ENCODE data around the gene ARL16.
"Not testable (repeated sequence)": the region's sequence is repeated elsewhere in the genome, so short reads cannot be mapped to it uniquely, and the experiment has no call there.

Gene ARL16

GRCh38 chr17:81680150-81680549, 3.4 kb downstream of the ARL16 start:
- Mint-ChIP-seq H3K36me3 (ENCODE audit: low read depth) (peaks cover 16% of the 10 kb centered on the region), H3K4me1 (peaks cover 29% of the 10 kb centered on the region), H3K27ac (no peak overlapping the region), H3K27me3 (ENCODE audit: low read depth, poor library complexity) (peaks cover 3% of the 10 kb centered on the region), H3K4me3 (peak overlapping the region; percentile 50), H3K9me3 (peaks cover 5% of the 10 kb centered on the region)
- no peak for DNase-seq
- TF ChIP-seq CTCF (IDR thresholded peaks at IDR 0.05) = no peak

- no peak for TF ChIP-seq CTCF (IDR thresholded peaks at IDR 0.05)
- Mint-ChIP-seq H3K36me3 (ENCODE audit: low read depth) (peaks cover 34% of the 10 kb centered on the region), H3K4me3 (no peak overlapping the region), H3K9me3 (peaks cover 5% of the 10 kb centered on the region), H3K4me1 (peaks cover 11% of the 10 kb centered on the region), H3K27me3 (ENCODE audit: low read depth, poor library complexity) (peaks cover 3% of the 10 kb centered on the region), H3K27ac (no peak overlapping the region)
- DNase-seq = no peak
Observed at GRCh38 chr17:81676906-81677305, 6.7 kb downstream of the ARL16 start.

GRCh38 chr17:81675515-81676221, 7.9 kb downstream of the ARL16 start:
- not testable (repeated sequence) for H3K4me3 Mint-ChIP-seq; H3K9me3 Mint-ChIP-seq; H3K4me1 Mint-ChIP-seq; H3K27ac Mint-ChIP-seq; H3K27me3 Mint-ChIP-seq (ENCODE audit: low read depth, poor library complexity)
- peaks cover 45% of the 10 kb centered on the region for H3K36me3 Mint-ChIP-seq (ENCODE audit: low read depth)
- peak; percentile 33 for DNase-seq
- peak; percentile 65 for TF ChIP-seq CTCF (IDR thresholded peaks at IDR 0.05)

- Mint-ChIP-seq H3K4me1 (peaks cover 6% of the 10 kb centered on the region), H3K27me3 (ENCODE audit: low read depth, poor library complexity) (peaks cover 3% of the 10 kb centered on the region), H3K4me3 (no peak overlapping the region), H3K36me3 (ENCODE audit: low read depth) (peaks cover 53% of the 10 kb centered on the region), H3K9me3 (peaks cover 5% of the 10 kb centered on the region), H3K27ac (peak overlapping the region; percentile 45)
- no peak for DNase-seq
- no peak for TF ChIP-seq CTCF (IDR thresholded peaks at IDR 0.05)
Observed at GRCh38 chr17:81673561-81674258, 9.9 kb downstream of the ARL16 start.

GRCh38 chr17:81672954-81673353, 10.6 kb downstream of the ARL16 start:
- Mint-ChIP-seq H3K4me3 (no peak overlapping the region), H3K9me3 (peaks cover 5% of the 10 kb centered on the region), H3K27me3 (ENCODE audit: low read depth, poor library complexity) (peaks cover 3% of the 10 kb centered on the region), H3K36me3 (ENCODE audit: low read depth) (peaks cover 59% of the 10 kb centered on the region), H3K27ac (no peak overlapping the region), H3K4me1 (peaks cover 12% of the 10 kb centered on the region)
- TF ChIP-seq CTCF (IDR thresholded peaks at IDR 0.05) = no peak
- DNase-seq = no peak

All from nephron progenitor cell (in vitro differentiated cells).